Stimulated activated CD4-positive, alpha-beta T cell treated with anti-CD3 and anti-CD28 coated beads, TNF-alpha, amount 100 ng/mL, for 48 hours (primary cell): ENCODE results near the gene FAM83B.
"Not testable (repeated sequence)": the region's sequence is repeated elsewhere in the genome, so short reads cannot be mapped to it uniquely, and the experiment has no call there.

ENCODE experiments used
- DNase-seq, 3 donors: peaks; one replicate each; pipeline ENCODE4 v3.0.0-alpha.2; 2020; ENCODE audit warnings: low read depth in 3 of 3

The FAM83B gene

DNA sequence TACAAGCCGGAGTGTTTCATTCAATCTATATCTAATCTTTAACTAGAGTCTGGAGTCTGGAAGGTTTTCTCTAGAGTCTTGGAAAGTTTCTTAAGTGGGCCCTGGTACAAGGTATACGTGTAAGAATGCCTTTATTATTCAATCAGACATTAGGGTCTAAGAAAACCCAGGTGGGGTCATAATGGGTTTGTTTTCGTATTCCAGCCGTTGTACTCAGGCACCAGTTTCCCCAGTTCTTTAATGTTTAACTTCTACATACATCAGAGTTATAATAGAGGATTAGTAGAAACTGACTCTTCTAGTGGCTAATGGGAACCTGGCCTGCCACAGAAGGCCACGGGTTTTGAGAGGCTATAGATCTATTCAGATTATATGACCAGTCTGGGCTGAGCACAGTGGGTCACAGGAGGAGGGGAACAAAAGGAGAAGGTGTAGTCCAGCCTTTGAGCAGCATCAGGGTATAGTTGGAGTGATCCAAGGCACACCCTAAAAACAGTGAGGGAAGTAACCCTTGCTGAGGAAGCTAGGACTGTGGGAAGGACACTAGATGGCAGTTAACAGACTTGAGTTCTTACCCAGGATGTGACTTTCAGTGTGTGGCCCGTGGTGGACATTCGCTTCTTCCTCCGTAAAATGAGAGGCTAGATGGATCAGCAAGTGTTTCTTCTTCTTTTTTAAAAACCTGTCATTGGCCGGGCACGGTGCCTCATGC lies 15.5 kb downstream of the FAM83B start:
- DNase-seq: no peak

DNA sequence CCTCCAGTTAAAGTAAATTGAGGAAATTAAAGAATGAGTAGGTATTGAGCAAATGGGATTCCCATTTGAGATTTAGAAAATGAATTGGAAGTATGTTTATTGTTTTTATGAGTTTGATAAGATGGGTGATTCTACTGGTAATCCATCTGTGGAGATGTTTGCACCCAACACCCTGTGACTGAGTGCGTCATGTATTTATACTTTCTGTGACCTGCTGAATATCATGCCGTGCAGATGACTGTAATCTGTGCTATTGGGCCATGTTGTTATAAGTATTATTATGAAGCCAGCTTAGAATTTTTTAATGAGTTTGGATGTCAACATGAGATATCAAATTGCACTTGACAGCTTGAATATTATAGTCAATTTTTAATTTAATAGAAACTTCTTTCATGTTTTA lies 17.7 kb downstream of the FAM83B start:
- DNase-seq: no peak

DNA sequence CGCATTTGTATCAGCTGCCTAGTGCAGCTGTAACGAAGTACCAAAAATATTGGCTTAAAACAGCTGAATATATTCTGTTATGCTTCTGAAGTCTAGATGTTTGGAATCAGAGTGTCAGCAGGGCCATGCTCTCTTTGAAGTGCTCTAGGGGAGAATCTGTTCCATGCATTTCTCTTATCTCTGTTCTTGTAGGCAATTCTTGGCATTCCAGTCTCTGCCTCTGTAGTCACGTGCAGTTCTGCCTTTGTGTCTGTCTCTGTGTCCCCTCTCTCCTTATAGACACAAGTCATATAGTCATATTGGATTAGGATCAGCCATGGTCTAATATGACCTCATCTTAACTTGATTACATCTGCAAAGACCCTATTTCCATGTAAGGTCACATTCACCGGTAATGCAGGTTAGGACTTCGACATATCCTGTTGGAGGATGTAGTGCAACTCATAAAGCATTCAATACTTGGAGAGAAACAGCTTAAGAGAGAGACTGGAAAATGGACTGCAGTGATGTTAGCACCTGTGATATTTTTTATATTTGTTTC lies 18.6 kb downstream of the FAM83B start:
- no peak for DNase-seq

DNA sequence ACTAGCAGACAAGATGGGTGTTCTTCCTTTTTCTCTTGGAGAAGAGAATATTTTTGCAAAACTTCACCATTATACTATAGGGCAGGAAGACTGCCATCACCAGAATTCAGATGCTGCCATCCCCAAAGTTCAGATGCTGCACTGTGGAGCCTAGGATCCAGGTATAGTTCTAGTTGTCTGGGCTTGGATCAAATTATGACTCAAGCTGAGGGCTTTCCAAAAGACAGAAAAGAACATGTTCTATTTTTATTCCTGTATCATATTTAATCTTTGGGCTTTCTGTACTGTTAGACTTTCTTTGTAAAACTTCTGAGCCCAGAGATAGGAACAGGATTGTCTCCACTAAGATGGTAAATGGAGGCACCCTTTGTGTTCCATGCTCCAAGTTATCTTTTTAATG lies 22.0 kb downstream of the FAM83B start:
- no peak for DNase-seq

DNA sequence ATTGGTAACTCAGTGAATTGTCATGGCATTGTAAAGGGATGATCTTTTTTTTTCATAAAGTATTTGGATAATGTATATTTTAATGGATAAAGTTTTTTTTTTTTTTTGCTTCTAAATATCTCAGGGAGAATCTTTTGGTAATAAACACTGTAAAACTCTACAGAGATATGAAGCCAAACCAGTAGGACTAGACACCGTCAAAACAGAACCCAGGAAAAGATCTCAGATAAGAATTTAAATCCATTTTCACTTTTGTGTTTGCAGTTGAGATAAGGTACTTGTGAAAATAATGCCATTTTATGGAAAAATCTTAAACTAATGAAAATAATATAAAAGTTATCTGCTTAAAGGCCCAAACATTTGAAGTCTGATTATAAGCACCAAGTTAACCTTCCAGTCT lies 27.0 kb downstream of the FAM83B start:
- no peak for DNase-seq

DNA sequence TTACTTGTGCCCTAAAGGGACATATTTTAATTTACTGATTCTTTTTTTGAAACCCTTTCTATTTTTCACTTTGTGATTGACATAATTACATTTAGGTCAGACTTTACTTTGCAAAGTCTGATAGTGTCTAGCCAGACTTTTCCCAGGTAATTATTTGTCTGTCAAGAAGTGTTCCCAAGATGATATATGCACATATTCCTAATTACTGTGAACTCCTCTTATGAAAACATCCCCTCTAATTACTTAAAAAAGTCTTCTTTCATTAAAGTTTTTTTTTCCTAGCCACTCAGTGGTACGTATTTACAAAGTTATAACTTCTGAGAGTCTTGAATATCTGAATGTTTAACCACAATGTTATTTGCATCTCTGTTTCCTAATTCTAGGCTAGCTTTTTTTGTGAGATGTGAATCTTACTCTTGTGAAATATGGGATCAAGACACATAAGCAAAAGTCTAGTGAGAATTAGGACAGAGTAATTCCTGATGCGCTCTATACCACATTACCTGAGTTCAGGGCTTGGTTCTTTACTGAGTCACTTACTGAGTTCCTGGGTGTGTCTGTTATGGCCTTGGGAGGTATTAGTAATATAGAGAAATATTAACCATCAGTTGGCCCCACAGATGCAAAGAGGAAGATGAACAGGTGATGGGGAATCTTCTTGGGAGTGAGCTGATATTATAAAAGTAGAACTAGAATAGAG lies 27.9 kb downstream of the FAM83B start:
- DNase-seq: no peak

DNA sequence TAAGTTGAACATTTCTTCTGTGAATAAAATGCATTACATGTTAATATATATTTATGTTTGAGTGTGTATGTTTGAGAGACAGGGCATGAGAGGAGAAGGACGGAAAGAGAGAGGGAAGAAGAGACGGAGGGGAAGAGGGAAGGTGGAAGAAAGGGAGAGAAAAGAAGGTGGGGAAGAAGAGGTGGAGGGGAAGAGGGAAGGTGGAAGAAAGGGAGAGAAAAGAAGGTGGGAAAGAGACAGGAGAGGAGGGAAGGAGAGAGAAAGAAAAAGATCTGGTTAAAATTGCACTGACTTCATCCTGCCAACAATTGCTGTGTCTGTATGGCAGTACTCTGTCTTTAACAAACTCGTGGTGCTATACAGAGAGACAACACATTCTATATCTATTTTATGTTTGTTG lies 29.0 kb downstream of the FAM83B start:
- DNase-seq: no peak

DNA sequence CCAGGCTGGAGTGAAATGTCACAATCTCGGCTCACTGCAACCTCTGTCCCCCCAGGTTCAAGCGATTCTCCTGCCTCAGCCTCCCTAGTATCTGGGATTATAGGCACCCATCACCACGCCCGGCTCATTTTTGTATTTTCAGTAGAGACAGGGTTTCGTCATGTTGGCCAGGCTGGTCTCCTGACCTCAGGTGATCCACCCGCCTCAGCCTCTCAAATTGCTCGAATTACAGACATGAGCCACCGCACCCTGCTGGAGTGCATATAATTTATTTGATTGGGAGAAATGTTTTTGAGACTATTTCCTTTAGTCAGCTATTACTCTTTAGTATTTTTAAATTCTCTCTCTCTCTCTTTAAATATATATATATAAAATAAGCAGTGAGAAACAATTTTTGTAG lies 29.8 kb downstream of the FAM83B start:
- DNase-seq: no peak

DNA sequence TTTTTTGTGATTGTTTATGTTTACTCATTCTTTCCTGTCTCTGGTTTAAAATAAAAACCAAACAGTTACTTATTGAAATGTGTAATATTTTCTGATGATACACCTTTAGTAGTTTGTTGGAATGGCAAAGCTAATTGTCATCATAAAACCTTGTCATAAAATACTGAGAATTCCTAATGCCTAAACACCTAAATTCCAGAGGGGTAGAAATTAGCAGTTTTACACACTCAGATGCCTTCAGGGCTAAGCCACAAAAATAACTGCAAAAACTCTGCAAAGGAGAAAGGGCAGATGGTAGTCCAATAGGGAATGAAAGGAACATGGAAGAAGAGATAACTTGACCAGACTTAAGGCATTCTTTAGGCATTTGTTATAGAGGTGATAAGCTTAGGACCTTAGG lies 30.3 kb downstream of the FAM83B start:
- DNase-seq: no peak

DNA sequence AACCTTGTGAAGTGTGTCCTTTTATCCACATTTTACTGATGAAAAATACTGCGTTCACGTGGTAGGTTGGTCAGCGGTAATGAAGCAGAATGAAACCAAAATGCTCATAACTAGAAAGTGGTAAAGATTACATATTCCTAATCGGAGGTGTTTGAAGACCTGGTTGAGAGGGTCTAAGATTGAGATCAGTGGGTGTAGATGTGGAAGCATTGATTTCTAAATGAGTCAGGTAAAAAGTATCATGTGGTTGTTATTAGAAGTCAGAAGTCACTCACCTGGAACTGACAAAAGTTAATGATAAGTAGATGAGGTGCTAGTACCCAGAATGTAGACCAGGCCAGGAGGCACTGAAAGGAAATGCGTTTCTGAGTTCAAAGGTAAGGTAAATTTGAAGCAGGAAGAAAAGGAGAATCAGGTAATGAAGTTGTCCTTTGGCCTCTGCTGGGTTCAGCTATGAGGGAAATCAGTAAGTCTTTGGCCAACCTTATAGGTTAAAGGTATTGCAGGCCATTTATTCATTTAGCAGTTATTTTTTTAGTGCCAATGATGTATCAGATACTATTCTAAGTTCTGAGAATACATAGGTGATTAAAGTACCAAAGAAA lies 31.2 kb downstream of the FAM83B start:
- DNase-seq: no peak

DNA sequence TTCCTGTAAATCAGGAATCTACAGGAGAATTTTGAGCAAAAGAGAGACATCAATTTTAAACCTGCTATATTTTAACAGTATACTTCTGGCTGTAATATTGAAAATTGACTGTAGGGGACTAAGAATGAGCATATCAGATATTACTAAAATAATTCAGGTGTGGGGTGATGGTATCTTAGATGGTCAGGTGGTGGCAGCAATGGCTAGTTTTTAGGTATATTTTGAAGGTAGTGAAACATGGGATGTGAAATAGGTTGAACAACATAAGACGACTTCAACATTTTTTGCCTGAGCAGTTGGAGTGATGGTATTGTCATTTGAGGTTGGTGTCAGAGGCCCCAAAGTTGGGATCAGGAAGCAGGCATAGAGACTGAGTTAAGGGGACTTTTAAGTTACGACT lies 32.1 kb downstream of the FAM83B start:
- no peak for DNase-seq

DNA sequence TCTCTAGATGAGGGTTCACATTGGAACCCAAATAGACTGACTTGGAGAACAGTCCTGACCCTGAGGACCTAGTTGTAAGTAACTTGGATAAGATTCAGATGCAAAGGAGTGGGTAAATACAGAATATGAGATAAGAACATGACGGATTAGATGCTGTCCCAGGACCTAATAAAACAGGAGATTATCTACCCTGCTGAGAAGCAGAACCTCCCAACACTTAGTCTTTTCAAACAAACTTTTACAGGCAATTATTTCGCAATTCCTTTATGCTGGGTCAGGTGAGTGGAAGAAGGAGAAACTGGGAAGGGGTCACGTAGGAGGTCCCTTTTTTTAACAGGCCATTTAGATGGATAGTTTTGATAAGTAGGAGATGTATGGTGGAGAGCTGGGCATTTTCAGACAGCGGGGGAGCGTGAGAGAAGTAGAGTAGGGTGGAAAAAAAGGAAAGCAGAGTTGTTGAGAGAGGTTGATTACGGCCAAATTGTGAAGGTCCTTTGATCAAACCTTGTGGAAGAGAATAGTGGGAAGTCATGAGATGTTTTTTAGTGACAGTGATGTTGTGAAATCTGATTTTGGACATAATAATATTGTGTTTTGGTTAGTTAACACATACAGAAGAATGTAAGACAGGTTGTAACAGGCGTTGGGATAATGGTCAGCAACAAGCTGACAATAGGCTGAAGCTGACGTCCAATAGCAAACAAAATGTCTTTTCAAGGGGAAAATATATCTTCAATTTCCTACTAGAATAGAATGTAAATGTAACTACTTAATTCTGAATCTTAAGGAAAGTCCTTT lies 32.8 kb downstream of the FAM83B start:
- no peak for DNase-seq

DNA sequence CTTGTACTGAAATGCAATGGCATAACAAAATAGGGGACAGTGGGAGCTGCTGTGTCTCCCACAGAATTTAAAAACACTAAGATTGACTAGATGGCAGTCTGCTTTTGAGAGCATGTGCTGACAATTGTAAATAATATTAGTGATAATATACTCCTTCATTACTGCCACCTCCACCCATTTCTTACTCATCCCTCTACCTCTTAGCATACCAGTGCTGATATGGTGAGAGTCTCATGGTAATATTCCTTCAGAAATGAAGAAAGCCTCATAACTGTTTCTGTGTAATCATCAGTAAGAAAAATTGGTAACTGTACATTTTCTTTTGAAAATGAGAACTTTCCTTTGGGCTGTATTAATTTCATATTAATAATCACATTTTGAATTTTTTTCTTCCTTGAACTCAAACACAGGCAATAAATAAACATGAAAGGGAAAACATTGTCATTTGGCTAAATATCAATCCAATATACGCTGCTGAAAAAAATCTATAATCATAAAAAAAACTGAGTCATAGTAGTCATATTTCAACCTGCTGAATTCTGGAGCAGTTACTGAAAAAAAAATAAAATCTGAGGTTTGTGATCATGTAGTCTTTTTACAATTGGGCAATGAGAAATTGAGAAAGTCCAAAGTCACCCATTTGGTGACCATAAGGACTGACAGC lies 34.6 kb downstream of the FAM83B start:
- no peak for DNase-seq

DNA sequence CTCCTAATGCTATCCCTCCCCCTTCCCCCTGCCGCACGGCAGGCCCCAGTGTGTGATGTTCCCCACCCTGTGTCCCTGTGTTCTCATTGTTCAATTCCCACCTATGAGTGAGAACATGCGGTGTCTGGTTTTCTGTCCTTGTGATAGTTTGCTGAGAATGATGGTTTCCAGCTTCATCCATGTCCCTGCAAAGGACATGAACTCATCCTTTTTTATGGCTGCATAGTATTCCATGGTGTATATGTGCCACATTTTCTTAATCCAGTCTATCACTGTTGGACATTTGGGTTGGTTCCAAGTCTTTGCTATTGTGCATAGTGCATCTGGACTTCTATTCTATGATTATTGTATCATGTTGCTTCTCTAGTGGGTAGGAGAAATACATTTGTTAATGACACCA lies 35.3 kb downstream of the FAM83B start:
- not testable (repeated sequence) for DNase-seq

DNA sequence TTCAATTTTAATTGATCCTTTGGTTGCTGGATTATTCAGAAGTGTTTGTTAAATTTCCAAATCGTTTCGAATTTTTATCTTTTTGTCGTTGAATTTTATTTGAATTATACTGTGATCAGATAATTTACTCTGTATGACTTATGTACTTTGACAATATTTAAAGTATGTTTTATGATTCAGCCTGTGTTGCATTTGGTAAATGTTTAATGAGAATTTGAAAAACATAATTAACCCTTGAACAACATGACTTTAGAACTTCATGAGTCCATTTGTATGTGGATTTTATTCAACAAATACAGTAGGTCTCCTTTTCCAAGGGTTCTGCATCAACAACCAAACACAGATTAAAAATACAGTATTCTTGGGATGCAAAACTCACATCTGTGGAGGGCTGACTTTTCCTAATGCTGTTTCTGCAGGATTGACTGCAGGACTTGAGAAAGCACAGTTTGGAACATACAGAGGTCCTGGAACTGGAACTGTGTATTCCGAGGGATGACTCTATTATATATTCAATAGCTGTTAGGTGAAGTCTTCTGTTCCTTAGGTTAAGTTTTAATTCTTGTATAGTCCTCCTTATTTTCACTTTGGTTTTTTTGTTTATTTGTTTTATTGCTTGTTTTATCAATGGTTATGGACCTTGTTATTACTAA lies 40.5 kb downstream of the FAM83B start:
- DNase-seq: no peak

DNA sequence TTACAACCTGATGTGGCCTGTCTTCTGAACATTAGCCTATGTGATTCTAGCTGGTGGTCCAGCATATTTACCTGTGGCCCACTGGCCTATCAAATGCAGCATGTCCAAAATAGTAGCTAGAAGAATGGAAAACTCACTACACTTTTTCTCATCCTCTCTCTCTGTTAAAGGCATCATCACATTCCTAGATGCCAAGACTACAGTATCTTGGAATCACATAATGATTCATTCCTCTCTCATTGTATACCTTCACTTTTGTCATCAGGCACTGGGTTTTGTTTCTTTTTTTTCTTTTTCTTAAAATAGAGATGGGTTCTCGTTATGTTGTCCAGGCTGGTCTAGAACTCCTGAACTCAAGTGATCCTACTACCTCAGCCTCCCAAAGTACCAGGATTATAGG lies 45.0 kb downstream of the FAM83B start:
- no peak for DNase-seq

DNA sequence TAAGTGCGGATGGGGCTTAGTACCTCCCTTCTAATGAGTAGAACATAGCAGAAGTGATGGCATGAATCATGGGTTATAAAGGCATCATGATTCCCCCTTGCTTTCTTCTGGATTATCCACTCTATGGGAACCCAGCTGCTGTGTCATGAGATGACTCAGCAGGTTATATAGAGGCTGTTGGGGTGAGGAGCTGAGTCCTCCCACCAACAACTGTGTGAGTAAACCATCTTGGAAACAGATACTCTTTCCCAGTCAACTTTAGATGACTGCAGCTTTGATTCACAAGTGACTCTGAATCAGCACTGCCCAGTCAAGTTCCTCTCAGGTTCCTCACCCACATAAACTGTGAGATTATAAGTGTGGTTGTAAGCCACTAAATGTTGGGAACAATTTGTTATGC lies 46.3 kb downstream of the FAM83B start:
- no peak for DNase-seq

DNA sequence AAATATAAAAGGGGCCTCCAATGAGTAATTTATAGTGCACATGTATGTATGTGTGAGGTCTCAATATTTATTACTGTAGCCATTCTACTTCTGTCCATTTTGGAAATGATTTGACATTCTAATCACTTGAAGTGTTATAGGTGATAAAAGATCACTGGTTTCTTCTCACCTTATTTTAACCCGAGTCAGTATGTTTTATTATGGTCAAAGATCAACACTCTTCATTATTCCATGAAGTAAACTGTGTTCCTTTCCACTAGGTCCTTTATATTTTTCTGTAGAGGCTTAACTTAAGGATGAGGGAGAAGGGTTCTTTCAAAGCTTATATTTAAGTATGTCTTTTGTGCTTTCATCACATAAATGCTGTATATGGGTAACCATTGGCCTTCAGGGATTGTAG lies 47.2 kb downstream of the FAM83B start:
- no peak for DNase-seq

DNA sequence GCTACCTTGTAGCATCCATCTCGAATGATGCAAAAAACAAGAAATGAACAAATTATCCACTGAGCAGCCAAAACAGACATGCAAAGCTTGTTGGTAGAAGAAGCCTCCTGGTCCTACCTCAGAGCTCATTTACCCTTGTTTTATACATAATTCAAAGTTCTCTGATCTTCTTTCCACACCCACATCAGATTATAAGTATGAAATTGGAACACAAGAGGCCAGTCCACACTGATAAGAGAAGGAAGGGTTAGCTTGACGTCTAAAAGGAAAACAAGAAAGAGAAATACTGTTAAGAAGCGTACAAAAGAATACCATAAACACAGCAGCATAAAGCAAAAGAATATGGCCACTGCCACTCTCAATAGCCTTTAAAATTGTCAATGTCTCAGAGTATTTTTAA lies 49.7 kb downstream of the FAM83B start:
- DNase-seq: no peak

DNA sequence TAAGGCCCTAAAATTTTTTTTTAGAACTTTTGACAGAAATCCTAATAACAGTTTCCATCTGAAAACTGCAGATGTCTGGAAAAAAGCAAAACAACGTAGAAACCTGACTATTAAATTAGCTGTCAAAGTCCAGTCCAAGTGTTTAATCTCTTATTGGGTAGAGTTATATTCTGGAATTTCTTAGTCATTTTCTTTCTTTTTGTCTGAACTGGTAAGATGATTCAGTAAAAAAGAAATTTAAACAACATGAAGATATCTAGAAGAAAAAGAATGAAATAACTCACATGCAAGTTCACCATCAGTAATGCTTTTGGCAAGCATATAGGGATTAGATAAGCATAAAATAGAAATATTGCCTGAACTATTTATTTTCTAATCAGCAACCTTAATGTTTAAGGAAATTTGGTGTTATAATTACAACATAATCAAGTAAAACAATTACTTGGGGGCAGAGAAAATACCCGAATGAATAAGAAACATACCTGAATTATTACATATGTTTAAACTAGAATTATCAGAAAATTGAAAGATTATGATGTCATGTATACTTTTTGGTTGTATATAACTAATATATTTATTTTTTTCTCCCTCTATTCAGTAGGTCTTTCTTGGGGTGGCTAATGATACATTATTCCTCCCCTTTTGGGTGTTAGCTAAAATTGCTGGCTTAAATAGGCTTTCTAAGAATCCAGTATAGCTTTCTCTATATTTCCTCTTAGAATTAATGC lies 51.1 kb downstream of the FAM83B start:
- no peak for DNase-seq
